ENCODE data around the gene RAB42. TPM values are rescaled to one million over a fixed set of nuclear protein-coding genes. Genes with fewer than 3 reads are reported as not detected.
"Not testable (repeated sequence)": the region's sequence is repeated elsewhere in the genome, so short reads cannot be mapped to it uniquely, and the experiment has no call there.

The RAB42 gene
- total and polyA plus RNA-seq, 4 donors: 0.35 to 5.9 (median 1.0) TPM

DNA sequence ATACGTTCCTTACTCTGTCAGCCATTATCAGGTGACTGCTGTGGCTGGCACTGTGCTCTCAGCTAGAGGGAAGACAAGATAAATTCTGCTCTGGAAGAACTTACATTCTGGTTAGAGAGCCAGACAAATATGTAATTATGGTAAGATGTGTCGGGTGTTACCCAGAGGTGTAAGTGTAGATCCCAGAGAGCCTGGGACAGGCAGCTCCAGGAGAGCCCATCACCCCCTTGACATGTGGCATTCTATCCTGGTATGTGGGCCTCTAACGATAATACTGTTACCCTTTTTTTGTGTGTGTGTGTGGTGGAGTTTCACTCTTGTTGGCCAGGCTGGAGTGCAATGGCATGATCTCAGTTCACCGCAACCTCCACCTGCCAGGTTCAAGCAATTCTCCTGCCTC, 20.2 kb upstream of the RAB42 start:
- no peaks in the 10 kb centered on the region for H3K4me1 ChIP-seq (ENCODE audit: control insufficient read depth in 4 of 4, insufficient read depth in 4 of 4, low read length in 3 of 4)
- H3K9ac ChIP-seq (ENCODE audit: low read depth in 1 of 2, low read length in 2 of 2): no peak overlapping the region
- WGBS: 94% methylated on average over 4 of the region's 4 CpGs
- no peaks in the 10 kb centered on the region for H3K9me3 ChIP-seq (ENCODE audit: control insufficient read depth in 4 of 4, low read length in 3 of 4)
- peaks cover 10 to 31% (median 13%) of the 10 kb centered on the region in 4 donors for H3K36me3 ChIP-seq (ENCODE audit: control insufficient read depth in 4 of 4, insufficient read depth in 3 of 4, low read depth in 1 of 4, low read length in 3 of 4)
- DNase-seq (ENCODE audit: low spot score): no peak
- no peak overlapping the region for H3K4me3 ChIP-seq (ENCODE audit: low read depth in 1 of 3, low read length in 3 of 3)
- TF ChIP-seq JUND (IDR thresholded peaks at IDR 0.05) (no peak), FOXA2 (IDR thresholded peaks at IDR 0.05) (no peak), RAD21 (IDR thresholded peaks at IDR 0.05) (no peak), FOXA1 (IDR thresholded peaks at IDR 0.05) (no peak), NR2F2 (IDR thresholded peaks at IDR 0.05) (no peak), HNF4A (conservative IDR thresholded peaks at IDR 0.05) (no peak), MAX (IDR thresholded peaks at IDR 0.05) (no peak), YY1 (IDR thresholded peaks at IDR 0.05) (no peak), REST (IDR thresholded peaks at IDR 0.05) (no peak), SP1 (IDR thresholded peaks at IDR 0.05) (no peak), TAF1 (conservative IDR thresholded peaks at IDR 0.05) (no peak), RXRA (IDR thresholded peaks at IDR 0.05) (no peak)
- TF ChIP-seq, protein P1, sequence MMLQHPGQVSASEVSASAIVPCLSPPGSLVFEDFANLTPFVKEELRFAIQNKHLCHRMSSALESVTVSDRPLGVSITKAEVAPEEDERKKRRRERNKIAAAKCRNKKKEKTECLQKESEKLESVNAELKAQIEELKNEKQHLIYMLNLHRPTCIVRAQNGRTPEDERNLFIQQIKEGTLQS (IDR thresholded peaks at IDR 0.05): no peak
- TF ChIP-seq, protein P2, sequence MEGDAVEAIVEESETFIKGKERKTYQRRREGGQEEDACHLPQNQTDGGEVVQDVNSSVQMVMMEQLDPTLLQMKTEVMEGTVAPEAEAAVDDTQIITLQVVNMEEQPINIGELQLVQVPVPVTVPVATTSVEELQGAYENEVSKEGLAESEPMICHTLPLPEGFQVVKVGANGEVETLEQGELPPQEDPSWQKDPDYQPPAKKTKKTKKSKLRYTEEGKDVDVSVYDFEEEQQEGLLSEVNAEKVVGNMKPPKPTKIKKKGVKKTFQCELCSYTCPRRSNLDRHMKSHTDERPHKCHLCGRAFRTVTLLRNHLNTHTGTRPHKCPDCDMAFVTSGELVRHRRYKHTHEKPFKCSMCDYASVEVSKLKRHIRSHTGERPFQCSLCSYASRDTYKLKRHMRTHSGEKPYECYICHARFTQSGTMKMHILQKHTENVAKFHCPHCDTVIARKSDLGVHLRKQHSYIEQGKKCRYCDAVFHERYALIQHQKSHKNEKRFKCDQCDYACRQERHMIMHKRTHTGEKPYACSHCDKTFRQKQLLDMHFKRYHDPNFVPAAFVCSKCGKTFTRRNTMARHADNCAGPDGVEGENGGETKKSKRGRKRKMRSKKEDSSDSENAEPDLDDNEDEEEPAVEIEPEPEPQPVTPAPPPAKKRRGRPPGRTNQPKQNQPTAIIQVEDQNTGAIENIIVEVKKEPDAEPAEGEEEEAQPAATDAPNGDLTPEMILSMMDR (IDR thresholded peaks at IDR 0.05; ENCODE audit: low read depth, low read length, missing input control): no peak
- H3K27me3 ChIP-seq (ENCODE audit: control insufficient read depth in 4 of 4, insufficient read depth in 4 of 4, low read length in 3 of 4): no peaks in the 10 kb centered on the region
- no peak overlapping the region for H3K27ac ChIP-seq (ENCODE audit: low read depth in 1 of 2, low read length in 2 of 2)

DNA sequence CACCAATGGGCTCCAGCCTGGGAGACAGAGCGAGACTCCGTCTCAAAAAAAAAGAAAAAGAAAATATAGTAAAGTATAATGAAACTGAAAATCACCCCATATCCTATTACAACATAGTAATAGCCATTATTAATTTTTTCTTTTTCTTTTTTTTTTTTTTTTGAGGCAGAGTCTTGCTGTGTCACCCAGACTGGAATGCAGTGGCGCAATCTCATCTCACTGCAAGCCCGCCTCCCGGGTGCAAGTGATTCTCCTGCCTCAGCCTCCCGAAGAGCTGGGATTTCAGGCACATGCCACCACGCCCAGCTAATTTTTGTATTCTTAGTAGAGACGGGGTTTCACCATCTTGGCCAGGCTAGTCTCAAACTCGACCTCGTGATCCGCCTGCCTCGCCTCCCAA, 19.2 kb upstream of the RAB42 start:
- H3K9me3 ChIP-seq (ENCODE audit: control insufficient read depth in 4 of 4, low read length in 3 of 4); DNase-seq (ENCODE audit: low spot score); H3K27me3 ChIP-seq (ENCODE audit: control insufficient read depth in 4 of 4, insufficient read depth in 4 of 4, low read length in 3 of 4); H3K4me3 ChIP-seq (ENCODE audit: low read depth in 1 of 3, low read length in 3 of 3); H3K9ac ChIP-seq (ENCODE audit: low read depth in 1 of 2, low read length in 2 of 2); H3K27ac ChIP-seq (ENCODE audit: low read depth in 1 of 2, low read length in 2 of 2); H3K4me1 ChIP-seq (ENCODE audit: control insufficient read depth in 4 of 4, insufficient read depth in 4 of 4, low read length in 3 of 4): not testable (repeated sequence)
- WGBS: 91% methylated on average over 12 of the region's 12 CpGs
- H3K36me3 ChIP-seq (ENCODE audit: control insufficient read depth in 4 of 4, insufficient read depth in 3 of 4, low read depth in 1 of 4, low read length in 3 of 4): peaks cover 3 to 24% (median 15%) of the 10 kb centered on the region in 4 donors

DNA sequence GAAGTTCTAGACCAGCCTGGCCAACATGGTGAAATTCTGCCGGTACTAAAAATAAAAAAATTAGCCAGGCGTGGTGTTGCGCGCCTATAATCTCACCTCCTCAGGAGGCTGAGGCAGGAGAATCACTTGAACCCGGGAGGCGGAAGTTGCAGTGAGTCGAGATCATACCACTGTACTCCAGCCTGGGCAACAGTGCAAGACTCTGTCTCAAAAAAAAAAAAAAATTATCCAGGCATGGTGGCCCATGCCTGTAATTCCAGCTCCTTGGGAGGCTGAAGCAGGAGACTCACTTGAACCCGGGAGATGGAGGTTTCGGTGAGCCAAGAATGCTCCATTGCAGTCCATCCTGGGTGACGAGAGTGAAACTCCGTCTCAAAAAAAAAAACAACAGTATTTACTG, 18.5 kb upstream of the RAB42 start:
- no peak for DNase-seq (ENCODE audit: low spot score)
- Histone ChIP-seq H3K9ac (ENCODE audit: low read depth in 1 of 2, low read length in 2 of 2) (no peak overlapping the region), H3K4me1 (ENCODE audit: control insufficient read depth in 4 of 4, insufficient read depth in 4 of 4, low read length in 3 of 4) (no peaks in the 10 kb centered on the region), H3K4me3 (ENCODE audit: low read depth in 1 of 3, low read length in 3 of 3) (no peak overlapping the region), H3K27me3 (ENCODE audit: control insufficient read depth in 4 of 4, insufficient read depth in 4 of 4, low read length in 3 of 4) (no peaks in the 10 kb centered on the region), H3K27ac (ENCODE audit: low read depth in 1 of 2, low read length in 2 of 2) (no peak overlapping the region), H3K9me3 (ENCODE audit: control insufficient read depth in 4 of 4, low read length in 3 of 4) (no peaks in the 10 kb centered on the region), H3K36me3 (ENCODE audit: control insufficient read depth in 4 of 4, insufficient read depth in 3 of 4, low read depth in 1 of 4, low read length in 3 of 4) (peaks cover 2 to 24% (median 20%) of the 10 kb centered on the region in 4 donors)
- WGBS: 99% methylated on average over 11 of the region's 11 CpGs
- no peak for TF ChIP-seq ZBTB33 (IDR thresholded peaks at IDR 0.05)
- no peak for TF ChIP-seq NR2F2 (IDR thresholded peaks at IDR 0.05)
- TF ChIP-seq JUND (IDR thresholded peaks at IDR 0.05): no peak
- no peak for TF ChIP-seq MAX (IDR thresholded peaks at IDR 0.05)
- TF ChIP-seq FOXA1 (IDR thresholded peaks at IDR 0.05): no peak
- no peak for TF ChIP-seq GABPA (IDR thresholded peaks at IDR 0.05 in 1 of 2, conservative IDR thresholded peaks at IDR 0.05 in 1 of 2)
- no peak for TF ChIP-seq REST (IDR thresholded peaks at IDR 0.05)
- no peak for TF ChIP-seq RXRA (IDR thresholded peaks at IDR 0.05)
- no peak for TF ChIP-seq FOXA2 (IDR thresholded peaks at IDR 0.05)
- TF ChIP-seq SP1 (IDR thresholded peaks at IDR 0.05): no peak
- TF ChIP-seq RAD21 (IDR thresholded peaks at IDR 0.05): no peak

Measured in liver (tissue), 9 donors.